GM18505 (cell line): ENCODE results near the gene PLAGL2.

Source experiments
- ATAC-seq: cut with Tn5 transposase; IDR thresholded peaks from one replicate; pipeline ENCODE4 v1.9.1; 2021; ENCODE audit not compliant: unreplicated experiment
- POLR2A ChIP-seq: IDR thresholded peaks from 4 replicates; pipeline ENCODE4 v1.6.1; 2011; ENCODE audit warnings: borderline replicate concordance; ENCODE audit not compliant: insufficient read depth, insufficient read length; ENCODE audit errors: extremely low read depth

The PLAGL2 gene

DNA sequence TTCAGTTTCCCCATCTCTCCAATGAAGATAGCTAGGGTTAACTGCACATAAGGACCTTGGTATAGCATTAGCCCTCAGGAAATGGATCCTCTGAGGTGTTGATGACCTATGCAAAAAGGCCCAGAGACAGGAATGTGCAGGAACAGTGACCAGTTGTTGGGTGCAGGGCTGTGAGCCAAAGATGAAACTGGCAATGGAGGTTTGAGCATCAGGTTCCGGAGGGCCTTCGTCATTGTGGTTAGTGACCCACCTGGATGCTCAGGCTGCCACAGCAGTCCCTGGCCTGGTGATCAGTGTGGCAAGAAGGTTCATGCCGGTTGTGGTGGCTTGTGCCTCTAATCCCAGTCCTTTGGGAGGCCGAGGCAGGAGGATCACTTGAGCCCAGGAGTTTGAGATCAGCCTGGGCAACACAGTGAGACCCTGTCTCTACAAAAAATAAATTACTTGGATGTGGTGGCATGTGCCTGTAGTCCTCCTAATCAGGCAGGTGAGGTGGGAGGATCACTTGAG lies 54.3 kb downstream of the PLAGL2 start:
- TF ChIP-seq POLR2A: no peak
- no peak for ATAC-seq

DNA sequence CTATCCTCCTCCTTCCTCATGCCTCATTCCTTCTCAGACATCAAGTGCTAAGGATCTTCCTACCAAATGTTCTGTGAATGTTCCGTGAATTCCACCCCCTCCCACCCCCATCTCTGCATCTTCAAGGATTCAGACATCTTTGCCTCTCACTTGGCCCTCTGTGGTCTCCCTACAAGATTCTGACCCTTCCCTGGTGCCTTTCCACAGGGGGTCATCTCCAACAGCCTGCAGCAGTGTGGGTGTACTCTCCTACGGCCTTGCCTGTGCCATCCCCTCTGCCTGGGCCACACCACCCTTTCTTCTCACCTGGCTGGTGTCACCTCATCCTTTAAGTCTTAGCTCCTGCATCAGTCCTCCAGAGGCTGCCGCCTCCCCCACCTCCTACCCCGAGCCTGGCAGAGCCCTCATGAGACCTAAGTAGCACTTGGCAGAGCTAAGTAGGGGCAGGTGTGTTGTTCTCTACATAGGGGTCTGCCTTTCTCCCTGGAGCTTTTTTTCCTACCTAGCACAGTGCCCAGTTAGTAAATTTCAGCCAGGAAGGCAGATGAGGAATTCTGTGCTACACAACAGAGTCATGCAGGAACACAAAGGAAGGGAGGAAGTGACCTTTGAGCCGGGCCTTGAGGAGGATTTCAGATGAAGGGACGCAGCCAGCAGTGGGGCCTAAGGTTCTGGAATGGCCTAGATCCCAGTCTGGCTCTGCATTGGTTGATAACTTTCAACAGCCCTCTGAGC lies 55.0 kb downstream of the PLAGL2 start:
- no peak for ATAC-seq
- no peak for TF ChIP-seq POLR2A

DNA sequence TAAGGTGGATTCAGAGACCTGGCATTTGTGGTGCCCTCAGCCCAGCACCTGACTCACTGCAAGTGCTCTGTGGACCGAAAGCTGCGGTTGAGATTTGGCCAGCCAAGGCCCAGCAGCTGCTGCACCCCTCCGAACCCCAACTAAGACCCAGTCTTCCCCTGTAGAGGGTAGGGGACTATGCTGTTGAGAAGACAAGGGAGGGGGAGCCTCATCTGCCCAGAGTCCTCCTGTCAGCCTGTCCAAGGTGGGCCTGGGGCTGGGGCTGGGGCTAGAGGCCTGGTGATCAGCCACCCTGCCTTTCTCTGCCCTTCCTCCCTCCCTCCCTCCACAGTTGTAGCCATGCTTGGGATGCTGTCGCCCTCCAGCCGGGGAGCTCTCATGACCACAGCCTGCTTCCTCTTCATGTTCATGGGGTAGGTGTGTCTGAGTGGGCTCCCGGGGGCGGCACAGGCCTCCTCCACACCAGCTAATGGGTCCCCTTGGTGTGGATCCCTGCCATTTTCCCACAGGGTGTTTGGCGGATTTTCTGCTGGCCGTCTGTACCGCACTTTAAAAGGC lies 57.2 kb downstream of the PLAGL2 start:
- no peak for TF ChIP-seq POLR2A
- no peak for ATAC-seq

DNA sequence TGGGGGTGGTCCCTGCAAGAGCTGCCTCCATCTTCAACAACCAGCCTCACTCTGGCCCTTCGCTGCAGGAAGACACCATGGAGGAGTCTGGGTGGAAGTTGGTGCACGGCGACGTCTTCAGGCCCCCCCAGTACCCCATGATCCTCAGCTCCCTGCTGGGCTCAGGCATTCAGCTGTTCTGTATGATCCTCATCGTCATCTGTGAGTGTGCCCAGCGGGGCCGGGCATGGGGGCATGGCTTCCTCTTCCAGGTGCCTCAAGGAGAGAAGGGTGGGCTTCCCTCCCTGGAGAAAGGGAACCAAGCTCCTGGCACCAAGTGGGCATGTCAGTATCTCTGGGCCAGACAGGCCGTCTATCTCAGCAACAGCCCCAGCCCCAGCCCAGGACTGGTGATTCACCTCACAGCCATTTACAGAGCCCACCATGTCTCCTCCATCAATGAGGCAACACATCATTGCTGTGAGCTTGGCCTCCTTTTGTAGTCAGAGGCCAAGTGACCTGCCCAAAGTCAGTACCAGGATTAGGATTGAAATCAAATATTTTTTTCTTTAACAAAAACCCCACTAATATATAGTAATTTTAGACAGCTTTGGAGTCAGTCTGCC lies 57.9 kb downstream of the PLAGL2 start:
- no peak for TF ChIP-seq POLR2A
- ATAC-seq: no peak

DNA sequence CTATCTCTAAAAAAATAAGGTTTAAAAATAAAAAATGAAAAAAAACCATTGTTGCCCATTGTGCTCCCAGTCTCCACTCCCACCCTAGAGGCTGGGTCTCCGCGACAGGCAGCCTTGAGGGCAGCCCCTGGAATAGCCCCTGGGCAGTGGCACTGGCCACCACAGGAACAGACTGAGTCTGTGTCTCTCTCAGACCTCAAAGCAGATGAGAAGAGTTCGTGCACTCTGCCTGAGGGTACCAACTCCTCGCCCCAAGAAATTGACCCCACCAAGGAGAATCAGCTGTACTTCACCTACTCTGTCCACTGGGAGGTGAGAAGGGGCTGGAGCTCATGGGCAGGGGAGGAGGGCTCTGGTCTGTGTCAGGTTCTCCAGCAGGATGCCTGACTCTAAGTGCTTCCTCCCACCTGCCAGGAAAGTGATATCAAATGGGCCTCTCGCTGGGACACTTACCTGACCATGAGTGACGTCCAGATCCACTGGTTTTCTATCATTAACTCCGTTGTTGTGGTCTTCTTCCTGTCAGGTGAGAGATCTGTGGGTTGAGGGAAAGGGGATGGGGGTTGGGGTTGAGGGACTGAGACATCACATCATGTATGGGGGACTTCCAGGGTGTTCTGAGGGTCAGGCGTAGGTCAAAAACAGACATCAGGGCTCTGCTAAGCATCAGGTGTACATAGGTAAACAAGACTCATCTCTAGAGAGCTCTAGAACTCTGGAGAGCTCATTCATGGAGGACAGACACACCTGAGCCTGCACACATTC lies 62.5 kb downstream of the PLAGL2 start:
- no peak for ATAC-seq
- TF ChIP-seq POLR2A: no peak

DNA sequence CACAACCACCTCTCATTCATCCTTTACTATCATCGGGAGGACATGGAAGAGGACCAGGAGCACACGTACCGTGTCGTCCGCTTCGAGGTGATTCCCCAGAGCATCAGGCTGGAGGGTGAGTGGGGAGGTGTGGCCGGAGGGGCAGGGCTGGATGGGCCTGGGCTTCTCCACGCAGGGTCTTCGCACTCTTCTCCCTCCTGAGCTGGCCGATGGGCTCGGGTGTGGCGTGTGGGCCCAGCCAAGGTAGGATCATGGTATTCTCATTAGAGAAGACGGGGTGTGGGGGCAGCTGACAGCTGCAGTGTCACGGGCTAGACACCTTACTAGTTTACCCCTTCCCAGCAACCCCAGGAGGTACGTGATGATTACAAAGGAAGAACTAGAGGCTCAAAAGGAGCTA lies 64.6 kb downstream of the PLAGL2 start:
- no peak for TF ChIP-seq POLR2A
- no peak for ATAC-seq
